Liver (tissue), 9 donors: ENCODE data around the gene HOXA3. TPM values are rescaled to one million over a fixed set of nuclear protein-coding genes. Genes with fewer than 3 reads are reported as not detected.

Experiments used
- DNase-seq: peaks from one replicate; pipeline ENCODE4 v3.0.0-alpha.2; 2017; ENCODE audit warnings: low spot score
- H3K27ac ChIP-seq, 2 donors: one replicate each; pipeline ENCODE4 v1.7.0; 2013; ENCODE audit warnings: inconsistent platforms in 2 of 2, low read length in 2 of 2, control low read depth in 1 of 2, low read depth in 1 of 2, mild to moderate bottlenecking in 1 of 2
- H3K27me3 ChIP-seq, 4 donors: one replicate each; pipeline versions ENCODE4 v1.6.1 to v1.7.0; 2013; ENCODE audit warnings: low read length in 3 of 4, inconsistent platforms in 1 of 4, mild to moderate bottlenecking in 1 of 4, moderate library complexity in 1 of 4; ENCODE audit not compliant: control insufficient read depth in 4 of 4, insufficient read depth in 4 of 4
- H3K36me3 ChIP-seq, 4 donors: one replicate each; pipeline versions ENCODE4 v1.6.1 to v1.7.0; 2013; ENCODE audit warnings: low read length in 3 of 4, mild to moderate bottlenecking in 3 of 4, low read depth in 1 of 4, moderate library complexity in 1 of 4; ENCODE audit not compliant: control insufficient read depth in 4 of 4, insufficient read depth in 3 of 4
- H3K4me1 ChIP-seq, 4 donors: one replicate each; pipeline versions ENCODE4 v1.6.1 to v1.7.0; 2013; ENCODE audit warnings: low read length in 3 of 4, mild to moderate bottlenecking in 3 of 4, moderate library complexity in 1 of 4; ENCODE audit not compliant: control insufficient read depth in 4 of 4, insufficient read depth in 4 of 4
- H3K4me3 ChIP-seq, 3 donors: one replicate each; pipeline versions ENCODE4 v1.6.1 to v1.7.0; 2013; ENCODE audit warnings: low read length in 3 of 3, control low read depth in 1 of 3, low read depth in 1 of 3, mild to moderate bottlenecking in 1 of 3
- H3K9ac ChIP-seq, 2 donors: one replicate each; pipeline ENCODE4 v1.7.0; 2013; ENCODE audit warnings: low read length in 2 of 2, mild to moderate bottlenecking in 2 of 2, moderate library complexity in 2 of 2, control low read depth in 1 of 2, low read depth in 1 of 2
- H3K9me3 ChIP-seq, 4 donors: one replicate each; pipeline versions ENCODE4 v1.6.1 to v1.7.0; 2013; ENCODE audit warnings: low read length in 3 of 4; ENCODE audit not compliant: control insufficient read depth in 4 of 4
- EGR1 ChIP-seq, 2 donors: IDR thresholded peaks; 2 replicates each; pipeline ENCODE4 v1.6.1; 2016 to 2018; ENCODE audit warnings: antibody characterized with exemption in 2 of 2, low read depth in 2 of 2
- FOXA2 ChIP-seq: IDR thresholded peaks from 2 replicates; pipeline ENCODE4 v1.6.1; 2016; ENCODE audit warnings: antibody characterized with exemption
- GABPA ChIP-seq, 2 donors: IDR thresholded peaks in 1 of 2; conservative IDR thresholded peaks in 1 of 2; 2 replicates each; pipeline ENCODE4 v1.6.1; 2016; ENCODE audit warnings: antibody characterized with exemption in 2 of 2, mild to moderate bottlenecking in 1 of 2, moderate library complexity in 1 of 2
- HNF4A ChIP-seq, 2 donors: conservative IDR thresholded peaks; 2 replicates each; pipeline ENCODE4 v1.6.1; 2016; ENCODE audit warnings: antibody characterized with exemption in 2 of 2, mild to moderate bottlenecking in 2 of 2
- HNF4G ChIP-seq: IDR thresholded peaks from 2 replicates; pipeline ENCODE4 v1.6.1; 2016; ENCODE audit warnings: antibody characterized with exemption
- JUND ChIP-seq, 2 donors: IDR thresholded peaks; 2 replicates each; pipeline ENCODE4 v1.6.1; 2016; ENCODE audit warnings: antibody characterized with exemption in 2 of 2
- NR2F2 ChIP-seq: IDR thresholded peaks from 2 replicates; pipeline ENCODE4 v1.6.1; 2016; ENCODE audit warnings: antibody characterized with exemption
- RAD21 ChIP-seq, 2 donors: IDR thresholded peaks; 2 replicates each; pipeline ENCODE4 v1.6.1; 2016; ENCODE audit warnings: antibody characterized with exemption in 2 of 2, mild to moderate bottlenecking in 2 of 2
- RXRA ChIP-seq, 2 donors: IDR thresholded peaks; 2 replicates each; pipeline ENCODE4 v1.6.1; 2017 to 2018; ENCODE audit warnings: antibody characterized with exemption in 2 of 2, mild to moderate bottlenecking in 1 of 2
- SP1 ChIP-seq: IDR thresholded peaks from 2 replicates; pipeline ENCODE4 v1.6.1; 2018; ENCODE audit warnings: antibody characterized with exemption, mild to moderate bottlenecking
- TAF1 ChIP-seq: conservative IDR thresholded peaks from 2 replicates; pipeline ENCODE4 v1.6.1; 2016; ENCODE audit warnings: antibody characterized with exemption, mild to moderate bottlenecking
- YY1 ChIP-seq: IDR thresholded peaks from 2 replicates; pipeline ENCODE4 v1.6.1; 2016; ENCODE audit warnings: antibody characterized with exemption, mild to moderate bottlenecking
- WGBS: extraction: QIAGEN DNeasy Blood & Tissue Kit; methylation state at CpG from one replicate; pipeline ENCODE4 v1.1.7; 2013; 5-methylcytosine and 5-hydroxymethylcytosine counted together
- polyA plus RNA-seq, 2 donors: library from polyadenylated mRNA; stranded (reverse) in 1 of 2; unstranded in 1 of 2; fragments of 200-250 nt in 1 of 2; fragments of >200 nt in 1 of 2; fragmentation: Nextera tagmentation in 1 of 2; extraction: Ambion mirVana in 1 of 2; gene quantifications; one replicate each; pipeline versions ENCODE4 v1.2.1 to v1.2.3, GENCODE V29; 2013 to 2015
- total RNA-seq, 2 donors: library from RNA; depleted of rRNA; stranded (reverse); fragments of >200 nt; gene quantifications; one replicate each; pipeline ENCODE4 v1.2.3, GENCODE V29; 2014
- TF ChIP-seq, protein P1 (sequence below): IDR thresholded peaks from 2 replicates; pipeline ENCODE4 v1.6.1; 2016; ENCODE audit warnings: antibody characterized with exemption
- TF ChIP-seq, protein P2 (sequence below): IDR thresholded peaks from 2 replicates; pipeline ENCODE4 v1.6.1; 2016; ENCODE audit warnings: antibody characterized with exemption
- TF ChIP-seq, protein P3 (sequence below): fragments of 150-350 bp; IDR thresholded peaks from 2 replicates; pipeline ENCODE4 v1.5.1; 2017; ENCODE audit warnings: improper control_type of control experiment, low read depth, low read length; ENCODE audit not compliant: missing input control
- TF ChIP-seq, protein P4 (sequence below): IDR thresholded peaks from 2 replicates; pipeline ENCODE4 v1.6.1; 2016; ENCODE audit warnings: antibody characterized with exemption, mild to moderate bottlenecking
- donor health status: healthy.
- donor health status: healthy.
- donor health status: healthy.
- donor health status: healthy.
- donor health status: healthy.

The HOXA3 gene
- total and polyA plus RNA-seq, 4 donors, result 0.11 to 0.28 (median 0.20) TPM

DNA sequence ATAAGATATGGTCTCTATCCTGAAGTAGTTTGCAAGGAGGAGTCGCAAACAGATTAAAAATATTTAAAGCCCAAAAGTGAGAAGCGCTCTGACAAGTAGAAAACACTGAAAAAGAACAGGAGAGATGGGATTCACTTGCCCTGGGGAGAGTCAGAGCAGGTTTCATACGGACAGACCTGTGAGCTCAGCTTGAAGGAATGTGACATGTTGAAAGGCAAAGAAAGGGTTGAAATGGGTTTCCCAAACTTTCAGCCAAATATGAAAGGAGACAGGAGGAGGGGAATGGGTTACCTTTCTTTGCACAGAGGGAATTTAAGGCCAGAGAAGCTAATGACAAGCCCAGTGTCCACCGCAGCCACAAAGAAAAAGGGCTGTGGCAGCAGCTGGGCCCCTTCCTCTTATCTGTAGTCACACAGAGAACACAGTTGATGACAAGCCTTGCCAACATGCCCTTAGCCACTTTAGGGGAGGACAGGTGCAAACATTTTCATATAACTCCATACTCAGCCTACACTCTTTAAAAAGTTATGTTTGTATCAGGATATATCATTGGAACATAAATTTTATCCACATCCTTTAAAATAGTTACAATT is 71.4 kb downstream of the HOXA3 start:
- Histone ChIP-seq H3K27ac (no peak overlapping the region), H3K4me3 (no peak overlapping the region), H3K9me3 (peaks cover 0 to under 1% (median 0%) of the 10 kb centered on the region in 4 donors), H3K9ac (no peak overlapping the region), H3K4me1 (no peaks in the 10 kb centered on the region), H3K36me3 (no peaks in the 10 kb centered on the region), H3K27me3 (peaks cover 0 to 3% (median 0%) of the 10 kb centered on the region in 4 donors)
- WGBS, result 72% methylated on average over 4 of the region's 4 CpGs
- no peak for TF ChIP-seq NR2F2
- TF ChIP-seq, protein P1, sequence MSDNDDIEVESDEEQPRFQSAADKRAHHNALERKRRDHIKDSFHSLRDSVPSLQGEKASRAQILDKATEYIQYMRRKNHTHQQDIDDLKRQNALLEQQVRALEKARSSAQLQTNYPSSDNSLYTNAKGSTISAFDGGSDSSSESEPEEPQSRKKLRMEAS, result no peak
- TF ChIP-seq, protein P2, sequence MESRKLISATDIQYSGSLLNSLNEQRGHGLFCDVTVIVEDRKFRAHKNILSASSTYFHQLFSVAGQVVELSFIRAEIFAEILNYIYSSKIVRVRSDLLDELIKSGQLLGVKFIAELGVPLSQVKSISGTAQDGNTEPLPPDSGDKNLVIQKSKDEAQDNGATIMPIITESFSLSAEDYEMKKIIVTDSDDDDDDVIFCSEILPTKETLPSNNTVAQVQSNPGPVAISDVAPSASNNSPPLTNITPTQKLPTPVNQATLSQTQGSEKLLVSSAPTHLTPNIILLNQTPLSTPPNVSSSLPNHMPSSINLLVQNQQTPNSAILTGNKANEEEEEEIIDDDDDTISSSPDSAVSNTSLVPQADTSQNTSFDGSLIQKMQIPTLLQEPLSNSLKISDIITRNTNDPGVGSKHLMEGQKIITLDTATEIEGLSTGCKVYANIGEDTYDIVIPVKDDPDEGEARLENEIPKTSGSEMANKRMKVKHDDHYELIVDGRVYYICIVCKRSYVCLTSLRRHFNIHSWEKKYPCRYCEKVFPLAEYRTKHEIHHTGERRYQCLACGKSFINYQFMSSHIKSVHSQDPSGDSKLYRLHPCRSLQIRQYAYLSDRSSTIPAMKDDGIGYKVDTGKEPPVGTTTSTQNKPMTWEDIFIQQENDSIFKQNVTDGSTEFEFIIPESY, result no peak
- DNase-seq, result no peak

DNA sequence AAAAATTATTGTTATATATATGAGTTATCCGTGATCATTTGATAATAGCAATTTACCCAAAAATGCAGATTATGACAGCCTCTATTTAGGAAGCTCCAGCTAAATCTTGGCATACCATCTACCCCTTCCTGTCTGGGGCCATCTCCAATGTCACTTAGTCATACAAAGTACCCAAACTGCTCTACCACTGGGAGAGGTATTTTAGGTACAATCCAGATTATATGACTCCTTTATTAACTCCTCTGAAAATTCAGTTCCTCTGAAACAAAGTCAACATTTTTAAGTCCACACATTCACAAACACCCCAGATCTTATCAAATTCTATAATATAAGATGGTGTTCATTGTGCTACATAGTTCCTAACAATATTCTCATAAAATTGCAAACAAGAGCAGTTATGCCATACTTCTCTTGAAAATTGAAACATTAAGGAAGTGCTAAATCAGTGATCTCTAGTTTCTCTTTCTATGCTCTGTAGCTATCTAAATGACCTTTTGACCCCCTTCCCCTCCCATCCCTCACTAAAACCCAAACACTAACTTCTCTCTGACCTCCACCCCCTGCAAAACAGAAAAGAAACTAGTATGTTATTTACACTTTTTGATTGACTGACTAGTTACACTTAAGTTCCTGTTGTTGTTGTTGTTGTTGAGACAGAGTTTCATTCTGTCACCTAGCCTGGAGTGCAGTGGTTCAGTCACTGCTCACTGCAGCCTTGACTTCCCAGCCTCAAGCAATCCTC is 73.0 kb downstream of the HOXA3 start:
- Histone ChIP-seq H3K36me3 (no peaks in the 10 kb centered on the region), H3K9ac (no peak overlapping the region), H3K4me1 (no peaks in the 10 kb centered on the region), H3K27me3 (peaks cover 0 to 3% (median 1%) of the 10 kb centered on the region in 4 donors), H3K27ac (no peak overlapping the region), H3K4me3 (no peak overlapping the region), H3K9me3 (peaks cover 0 to 9% (median 1%) of the 10 kb centered on the region in 4 donors)
- TF ChIP-seq HNF4G (no peak), JUND (IDR thresholded peaks at IDR 0.05) (no peak), GABPA (IDR thresholded peaks at IDR 0.05 in 1 of 2, conservative IDR thresholded peaks at IDR 0.05 in 1 of 2) (no peak), YY1 (no peak), SP1 (no peak), HNF4A (conservative IDR thresholded peaks at IDR 0.05) (no peak), EGR1 (IDR thresholded peaks at IDR 0.05; ENCODE audit: low read depth in 2 of 2) (no peak), FOXA2 (no peak), NR2F2 (no peak), RXRA (IDR thresholded peaks at IDR 0.05) (no peak), RAD21 (IDR thresholded peaks at IDR 0.05) (no peak), TAF1 (no peak)
- TF ChIP-seq, protein P1, result no peak
- TF ChIP-seq, protein P3, sequence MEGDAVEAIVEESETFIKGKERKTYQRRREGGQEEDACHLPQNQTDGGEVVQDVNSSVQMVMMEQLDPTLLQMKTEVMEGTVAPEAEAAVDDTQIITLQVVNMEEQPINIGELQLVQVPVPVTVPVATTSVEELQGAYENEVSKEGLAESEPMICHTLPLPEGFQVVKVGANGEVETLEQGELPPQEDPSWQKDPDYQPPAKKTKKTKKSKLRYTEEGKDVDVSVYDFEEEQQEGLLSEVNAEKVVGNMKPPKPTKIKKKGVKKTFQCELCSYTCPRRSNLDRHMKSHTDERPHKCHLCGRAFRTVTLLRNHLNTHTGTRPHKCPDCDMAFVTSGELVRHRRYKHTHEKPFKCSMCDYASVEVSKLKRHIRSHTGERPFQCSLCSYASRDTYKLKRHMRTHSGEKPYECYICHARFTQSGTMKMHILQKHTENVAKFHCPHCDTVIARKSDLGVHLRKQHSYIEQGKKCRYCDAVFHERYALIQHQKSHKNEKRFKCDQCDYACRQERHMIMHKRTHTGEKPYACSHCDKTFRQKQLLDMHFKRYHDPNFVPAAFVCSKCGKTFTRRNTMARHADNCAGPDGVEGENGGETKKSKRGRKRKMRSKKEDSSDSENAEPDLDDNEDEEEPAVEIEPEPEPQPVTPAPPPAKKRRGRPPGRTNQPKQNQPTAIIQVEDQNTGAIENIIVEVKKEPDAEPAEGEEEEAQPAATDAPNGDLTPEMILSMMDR, result no peak
- TF ChIP-seq, protein P4, sequence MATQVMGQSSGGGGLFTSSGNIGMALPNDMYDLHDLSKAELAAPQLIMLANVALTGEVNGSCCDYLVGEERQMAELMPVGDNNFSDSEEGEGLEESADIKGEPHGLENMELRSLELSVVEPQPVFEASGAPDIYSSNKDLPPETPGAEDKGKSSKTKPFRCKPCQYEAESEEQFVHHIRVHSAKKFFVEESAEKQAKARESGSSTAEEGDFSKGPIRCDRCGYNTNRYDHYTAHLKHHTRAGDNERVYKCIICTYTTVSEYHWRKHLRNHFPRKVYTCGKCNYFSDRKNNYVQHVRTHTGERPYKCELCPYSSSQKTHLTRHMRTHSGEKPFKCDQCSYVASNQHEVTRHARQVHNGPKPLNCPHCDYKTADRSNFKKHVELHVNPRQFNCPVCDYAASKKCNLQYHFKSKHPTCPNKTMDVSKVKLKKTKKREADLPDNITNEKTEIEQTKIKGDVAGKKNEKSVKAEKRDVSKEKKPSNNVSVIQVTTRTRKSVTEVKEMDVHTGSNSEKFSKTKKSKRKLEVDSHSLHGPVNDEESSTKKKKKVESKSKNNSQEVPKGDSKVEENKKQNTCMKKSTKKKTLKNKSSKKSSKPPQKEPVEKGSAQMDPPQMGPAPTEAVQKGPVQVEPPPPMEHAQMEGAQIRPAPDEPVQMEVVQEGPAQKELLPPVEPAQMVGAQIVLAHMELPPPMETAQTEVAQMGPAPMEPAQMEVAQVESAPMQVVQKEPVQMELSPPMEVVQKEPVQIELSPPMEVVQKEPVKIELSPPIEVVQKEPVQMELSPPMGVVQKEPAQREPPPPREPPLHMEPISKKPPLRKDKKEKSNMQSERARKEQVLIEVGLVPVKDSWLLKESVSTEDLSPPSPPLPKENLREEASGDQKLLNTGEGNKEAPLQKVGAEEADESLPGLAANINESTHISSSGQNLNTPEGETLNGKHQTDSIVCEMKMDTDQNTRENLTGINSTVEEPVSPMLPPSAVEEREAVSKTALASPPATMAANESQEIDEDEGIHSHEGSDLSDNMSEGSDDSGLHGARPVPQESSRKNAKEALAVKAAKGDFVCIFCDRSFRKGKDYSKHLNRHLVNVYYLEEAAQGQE, result no peak
- no peak for DNase-seq
- WGBS, result 93% methylated on average over 1 of the region's 1 CpG
